DMS153 (cell line): ENCODE measurements around the gene AP1S3.
"Not testable (repeated sequence)": the region's sequence is repeated elsewhere in the genome, so short reads cannot be mapped to it uniquely, and the experiment has no call there.

Source experiments
- DNase-seq: peaks from one replicate; lab custom pipeline; 2025; lab: John Stamatoyannopoulos, UW

AP1S3 gene

GRCh38 chr2:223800908-223801307, 36.5 kb downstream of the AP1S3 start:
- DNase-seq = no peak

DNA sequence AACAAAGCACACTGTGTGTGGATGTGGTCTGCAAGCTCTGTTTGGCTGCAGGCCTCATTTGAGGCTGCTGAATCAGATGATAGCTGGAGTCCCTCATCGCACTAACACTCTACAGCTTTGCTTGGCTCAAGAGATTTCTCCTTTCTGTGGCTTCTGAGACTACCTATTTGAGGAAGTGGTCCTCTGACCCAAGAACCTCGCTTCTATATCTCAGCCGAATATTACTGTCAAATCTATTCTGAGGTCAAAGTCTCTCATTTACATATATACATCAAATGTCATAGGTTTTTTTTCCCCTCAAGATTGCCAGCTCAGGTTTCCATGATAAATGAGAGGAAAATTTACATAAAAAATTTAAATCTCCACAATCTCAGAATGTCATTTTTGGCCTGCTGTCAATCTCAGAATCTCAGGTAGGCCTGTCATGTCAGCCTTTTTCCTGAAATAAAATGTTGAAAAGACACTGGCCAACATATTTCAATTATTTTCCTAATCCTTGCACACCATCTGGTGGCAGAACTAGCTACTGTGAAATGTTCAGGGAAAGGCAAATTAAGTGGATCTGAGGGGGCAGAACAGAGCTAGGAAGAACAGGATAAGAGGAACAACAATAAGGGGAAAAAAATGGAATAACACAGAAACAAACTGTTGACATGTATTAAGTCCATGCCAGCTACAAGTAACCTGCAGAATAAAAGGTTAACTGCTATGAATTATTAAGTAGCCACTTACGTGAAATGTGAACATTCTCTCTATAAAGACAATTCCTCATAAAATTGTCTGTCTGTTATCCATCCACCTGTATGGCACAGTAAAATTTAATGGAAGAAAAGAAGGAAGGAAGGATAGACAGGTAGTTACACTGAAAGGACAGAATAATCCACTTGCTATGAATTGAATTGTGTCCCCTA, 39.3 kb downstream of the AP1S3 start:
- DNase-seq = peak; percentile 47

GRCh38 chr2:223797037-223797436, 40.3 kb downstream of the AP1S3 start:
- DNase-seq = no peak

DNA sequence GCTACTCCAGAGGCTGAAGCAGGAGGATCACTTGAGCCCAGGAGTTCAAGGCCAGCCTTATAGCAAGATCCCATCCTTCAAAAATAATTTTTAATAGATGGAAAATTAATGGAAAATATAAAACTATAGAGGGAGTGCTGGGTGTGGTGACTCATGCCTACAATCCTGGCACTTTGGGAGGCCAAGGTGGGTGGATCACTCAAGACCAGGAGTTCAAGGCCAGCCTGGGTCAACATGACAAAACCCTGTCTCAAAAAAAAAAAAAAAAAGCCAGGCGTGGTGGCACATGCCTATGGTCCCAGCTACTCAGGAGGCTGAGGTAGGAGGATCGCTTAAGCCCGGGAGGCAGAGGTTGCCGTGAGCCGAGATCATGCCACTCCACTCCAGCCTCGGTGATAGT, 48.0 kb downstream of the AP1S3 start:
- no peak for DNase-seq

DNA sequence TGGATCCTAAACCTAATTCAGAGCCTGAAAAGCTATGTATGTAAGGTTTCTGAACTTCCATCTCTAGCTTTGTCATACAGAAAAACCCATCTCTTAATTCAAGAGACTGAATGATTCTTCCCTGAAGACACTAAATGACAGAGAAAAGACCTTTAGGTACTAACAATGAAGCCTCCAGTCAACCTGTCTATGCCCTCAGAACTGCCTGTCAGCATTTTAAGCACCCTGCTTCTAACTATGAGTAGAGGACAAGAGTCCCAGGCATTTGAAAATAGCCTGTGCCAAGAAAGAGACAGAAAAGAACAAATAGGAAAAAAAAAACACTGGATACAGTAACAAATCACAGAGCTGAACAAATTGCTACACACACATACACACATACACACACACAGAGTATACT, 48.6 kb downstream of the AP1S3 start:
- no peak for DNase-seq

DNA sequence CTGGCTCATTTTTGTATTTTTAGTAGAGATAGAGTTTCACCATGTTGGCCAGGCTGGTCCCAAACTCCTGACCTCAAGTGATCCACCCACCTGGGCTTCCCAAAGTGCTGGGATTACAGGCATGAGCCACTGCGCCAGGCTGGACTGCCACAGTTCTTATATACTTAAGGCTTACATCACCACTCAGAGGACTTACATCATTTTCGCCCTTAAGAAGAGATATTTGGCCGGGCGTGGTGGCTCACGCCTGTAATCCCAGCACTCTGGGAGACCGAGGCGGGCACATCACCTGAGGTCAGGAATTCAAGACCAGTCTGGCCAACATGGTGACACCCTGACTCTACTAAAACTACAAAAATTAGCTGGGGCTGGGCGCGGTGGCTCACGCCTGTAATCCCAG, 49.3 kb downstream of the AP1S3 start:
- not testable (repeated sequence) for DNase-seq

GRCh38 chr2:223787358-223787757, 50.0 kb downstream of the AP1S3 start:
- DNase-seq = no peak

DNA sequence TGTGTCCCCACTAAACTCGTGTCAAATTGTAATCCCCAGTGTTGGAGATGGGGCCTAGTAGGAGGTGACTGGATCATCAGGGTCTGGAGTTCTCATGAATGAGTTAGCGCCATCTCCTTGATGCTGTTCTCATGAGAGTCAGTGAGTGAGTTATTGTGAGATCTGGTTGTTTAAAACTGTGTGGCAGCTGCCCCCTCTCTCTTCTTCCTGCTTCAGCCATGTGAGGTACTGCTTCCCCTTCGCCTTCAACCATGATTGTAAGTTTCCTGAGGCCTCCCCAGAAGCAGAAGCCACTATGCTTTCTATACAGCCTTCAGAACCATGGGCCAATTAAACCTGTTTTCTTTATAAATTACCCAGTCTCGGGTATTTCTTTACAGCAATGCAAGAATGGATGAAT, 50.4 kb downstream of the AP1S3 start:
- no peak for DNase-seq

- DNase-seq = no peak
Measured at GRCh38 chr2:223786236-223786635, 51.1 kb downstream of the AP1S3 start.

- no peak for DNase-seq
Measured at GRCh38 chr2:223784221-223784772, 53.1 kb downstream of the AP1S3 start.

DNA sequence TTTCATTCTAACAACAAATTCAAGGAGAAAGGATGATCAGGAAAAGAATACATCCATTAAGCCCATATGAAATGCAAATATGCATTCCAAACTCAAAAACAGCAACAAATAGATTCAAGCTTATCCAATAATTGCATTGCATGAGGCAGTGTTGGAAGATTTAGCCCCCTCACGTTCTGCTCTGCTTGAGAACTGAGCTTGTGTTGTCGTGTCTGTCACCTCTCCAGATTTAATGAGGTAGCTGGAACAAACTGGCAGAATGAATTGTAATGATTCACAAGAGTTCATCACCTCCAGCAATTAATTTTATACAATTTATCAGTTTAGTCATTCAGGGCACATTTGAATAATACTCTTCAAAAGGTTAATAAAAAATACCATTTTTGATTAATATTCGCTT, 54.8 kb downstream of the AP1S3 start:
- no peak for DNase-seq

DNA sequence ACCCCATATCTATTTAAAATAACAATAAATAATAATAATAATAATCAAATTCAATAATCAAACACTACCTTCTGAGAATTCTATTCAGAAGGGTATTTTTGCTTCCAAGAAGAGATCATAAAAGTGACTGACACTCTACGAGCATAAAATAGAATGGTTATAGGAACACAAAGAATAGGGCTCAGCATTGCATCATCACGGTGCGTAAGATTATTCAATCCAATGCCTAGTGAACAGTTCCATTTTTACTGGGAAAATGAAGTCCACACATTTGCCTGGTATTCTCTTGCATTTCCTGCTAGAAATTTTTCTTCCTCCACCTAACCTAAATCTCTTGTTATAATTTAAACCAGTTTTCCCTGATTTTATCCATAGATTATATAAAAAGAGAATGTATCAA, 55.8 kb downstream of the AP1S3 start:
- DNase-seq = no peak

DNA sequence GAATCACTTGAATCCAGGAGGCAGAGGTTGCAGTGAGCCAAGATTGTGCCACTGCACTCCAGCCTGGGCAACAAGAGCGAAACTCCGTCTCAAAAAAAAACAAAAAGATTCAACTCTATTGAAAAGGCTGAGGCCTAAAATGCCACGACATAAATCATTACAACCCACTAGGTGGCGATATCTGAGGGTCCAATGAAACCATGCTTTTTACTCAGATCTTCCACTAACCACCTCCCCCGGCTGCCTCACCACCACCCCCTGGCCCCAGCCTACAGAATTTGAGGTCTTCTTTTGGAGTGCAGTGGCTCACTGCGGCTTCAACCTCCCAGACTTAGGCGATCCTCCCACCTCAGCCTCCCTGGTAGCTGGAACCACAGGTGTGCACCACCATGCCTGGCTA, 57.5 kb downstream of the AP1S3 start:
- DNase-seq = no peak

GRCh38 chr2:223774193-223774592, 63.2 kb downstream of the AP1S3 start:
- DNase-seq = no peak

DNA sequence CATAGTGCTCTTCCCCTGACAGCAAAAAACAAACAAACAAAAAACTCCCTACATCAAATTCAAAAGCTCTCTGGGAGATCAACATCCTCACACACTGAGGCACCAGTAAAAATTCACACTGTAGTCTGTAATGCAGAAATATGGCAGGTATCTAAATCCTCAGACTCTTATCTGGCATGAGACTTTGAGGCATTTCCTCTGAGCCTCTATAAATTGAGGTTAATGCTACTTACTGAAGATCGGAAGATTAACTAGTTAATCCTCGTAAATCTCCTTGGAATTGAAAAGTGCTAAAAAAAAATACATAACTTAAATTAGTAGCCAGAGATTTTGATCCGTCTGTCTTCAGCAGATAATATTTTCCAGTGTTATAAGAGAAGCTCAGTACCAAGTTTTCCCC, 65.0 kb downstream of the AP1S3 start:
- DNase-seq = no peak

GRCh38 chr2:223771475-223771874, 65.9 kb downstream of the AP1S3 start:
- no peak for DNase-seq

DNA sequence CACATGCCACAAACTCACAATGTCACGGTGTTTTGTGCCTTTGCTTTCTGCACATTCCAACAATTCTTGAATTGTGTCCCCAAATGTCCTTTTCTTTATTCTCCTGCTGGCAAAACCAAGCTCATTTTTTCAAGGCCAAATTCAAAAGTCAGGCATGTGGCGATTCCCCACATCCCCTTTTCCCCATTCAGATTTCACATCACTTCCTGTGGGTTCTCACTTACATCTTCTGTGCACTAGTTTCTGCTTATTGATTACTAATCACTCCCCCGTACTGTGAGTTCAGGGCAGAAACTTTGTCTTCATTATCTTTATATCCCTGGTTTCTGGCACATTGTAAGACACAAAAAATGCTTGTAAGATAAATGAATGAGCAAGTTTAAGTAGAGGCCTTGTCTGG, 69.2 kb downstream of the AP1S3 start:
- no peak for DNase-seq

DNA sequence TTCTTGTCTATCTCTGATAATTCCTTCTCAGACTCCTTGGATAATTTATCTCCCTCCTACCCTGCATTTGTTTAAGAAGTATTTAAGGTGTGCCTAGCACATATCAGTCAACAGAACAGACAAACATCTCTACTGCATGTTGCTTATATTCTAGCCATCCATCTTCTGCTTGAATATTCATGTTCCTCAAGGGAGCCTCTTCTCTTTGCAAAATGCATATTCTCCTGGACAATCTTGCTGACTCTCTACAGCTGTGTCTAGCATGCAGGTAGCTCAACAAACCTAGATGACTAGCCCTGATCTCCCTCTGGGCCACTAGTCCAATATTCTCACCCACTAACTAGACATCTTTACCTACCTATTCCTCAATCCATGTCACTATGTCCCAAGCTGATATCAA, 70.0 kb downstream of the AP1S3 start:
- no peak for DNase-seq

- no peak for DNase-seq
Measured at GRCh38 chr2:223765221-223765785, 72.1 kb downstream of the AP1S3 start.

GRCh38 chr2:223764796-223765195, 72.6 kb downstream of the AP1S3 start:
- no peak for DNase-seq

- DNase-seq = no peak
Measured at GRCh38 chr2:223762853-223763252, 74.5 kb downstream of the AP1S3 start.

DNA sequence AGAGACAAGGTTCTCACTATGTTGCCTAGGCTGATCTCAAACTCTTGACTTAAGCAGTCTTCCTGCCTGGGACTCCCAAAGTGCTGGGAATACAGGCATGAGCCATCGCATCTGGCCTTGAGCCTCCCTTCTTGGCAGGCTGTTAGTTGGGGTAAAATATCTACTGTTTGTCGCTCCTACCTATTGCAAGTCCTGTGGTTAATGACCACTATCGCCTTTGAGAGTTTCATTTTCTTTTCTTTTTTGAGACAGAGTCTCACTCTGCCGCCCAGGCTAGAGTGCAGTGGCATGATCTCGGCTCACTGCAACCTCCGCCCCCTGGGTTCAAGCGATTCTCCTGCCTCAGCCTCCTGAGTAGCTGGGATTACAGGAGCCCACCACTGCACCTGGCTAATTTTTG, 75.6 kb downstream of the AP1S3 start:
- DNase-seq = not testable (repeated sequence)

GRCh38 chr2:223760838-223761502, 76.4 kb downstream of the AP1S3 start:
- no peak for DNase-seq
